IMR-90 (cell line): Measurements from ENCODE around the gene IDI2. TPM values are rescaled to one million over a fixed set of nuclear protein-coding genes. Genes with fewer than 3 reads are reported as not detected.

Experiments
- ATAC-seq: fragments of 200-7000 bp; cut with Tn5 transposase; 2 replicates; pipeline ENCODE4 v1.9.1; 2020; ENCODE audit warnings: low read depth, mild to moderate bottlenecking, moderate library complexity
- BruUV-seq: library from RNA; stranded (reverse); fragments of 400-500 nt; replicated peaks from 2 replicates; lab custom pipeline; 2021; lab: Mats Ljungman, UMichigan
- CTCF ChIA-PET: fragments of 300-600 bp; formaldehyde crosslinking; extraction: SDS; loops from one replicate; lab custom pipeline; 2021; ENCODE audit warnings: antibody characterized with exemption; lab: Yijun Ruan, JAX
- POLR2A ChIA-PET: fragments of 300-600 bp; sonication (Branson Sonifier 250); formaldehyde crosslinking; loops from one replicate; lab custom pipeline; 2022; ENCODE audit warnings: antibody characterized with exemption; ENCODE audit not compliant: unreplicated experiment; lab: Charles Lee
- DNase-seq: peaks from one replicate; pipeline ENCODE4 v3.0.0; 2013
- H2AFZ ChIP-seq: replicated peaks from 2 replicates; pipeline ENCODE3; 2013; ENCODE audit warnings: low read length, mild to moderate bottlenecking; ENCODE audit not compliant: poor library complexity
- H2AK5ac ChIP-seq: 2 replicates; pipeline ENCODE4 v1.6.1; 2013; ENCODE audit warnings: low read depth, low read length, inconsistent platforms
- H2AK9ac ChIP-seq: replicated peaks from 2 replicates; pipeline ENCODE3; 2013; ENCODE audit warnings: mild to moderate bottlenecking, low read depth, low read length, moderate library complexity; ENCODE audit not compliant: poor library complexity
- H2BK120ac ChIP-seq: 2 replicates; pipeline ENCODE4 v1.6.1; 2013; ENCODE audit warnings: low read depth, low read length, inconsistent platforms
- H2BK15ac ChIP-seq: 3 replicates; pipeline ENCODE4 v1.6.1; 2013; ENCODE audit warnings: low read depth, low read length, inconsistent platforms
- H2BK20ac ChIP-seq: 2 replicates; pipeline ENCODE4 v1.6.1; 2013; ENCODE audit warnings: low read depth, mild to moderate bottlenecking, inconsistent platforms, low read length, moderate library complexity
- H2BK5ac ChIP-seq: 2 replicates; pipeline ENCODE4 v1.6.1; 2013; ENCODE audit warnings: mild to moderate bottlenecking, low read depth, low read length, inconsistent platforms; ENCODE audit not compliant: poor library complexity, severe bottlenecking
- H3K14ac ChIP-seq: replicated peaks from 2 replicates; pipeline ENCODE4 v1.6.1; 2013; ENCODE audit warnings: low read depth, low read length, inconsistent platforms
- H3K18ac ChIP-seq: 2 replicates; pipeline ENCODE4 v1.6.1; 2013; ENCODE audit warnings: low read depth, low read length, control low read depth
- H3K23ac ChIP-seq: 2 replicates; pipeline ENCODE4 v1.6.1; 2013; ENCODE audit warnings: low read depth, low read length, inconsistent platforms
- H3K27ac ChIP-seq: 2 replicates; pipeline ENCODE4 v1.5.1; 2013; ENCODE audit warnings: mild to moderate bottlenecking, control low read depth, low read length; ENCODE audit not compliant: insufficient read depth
- H3K27me3 ChIP-seq: 2 replicates; pipeline ENCODE4 v1.6.1; 2013; ENCODE audit warnings: low read length; ENCODE audit not compliant: control insufficient read depth, insufficient read depth
- H3K36me3 ChIP-seq: 2 replicates; pipeline ENCODE4 v1.6.1; 2013; ENCODE audit warnings: low read length, mixed read lengths; ENCODE audit not compliant: control insufficient read depth, insufficient read depth
- H3K4ac ChIP-seq: 2 replicates; pipeline ENCODE4 v1.6.1; 2013; ENCODE audit warnings: low read depth, low read length, inconsistent platforms
- H3K4me1 ChIP-seq: 2 replicates; pipeline ENCODE4 v1.6.1; 2013; ENCODE audit warnings: low read length, mixed read lengths; ENCODE audit not compliant: control insufficient read depth, insufficient read depth
- H3K4me2 ChIP-seq: 2 replicates; pipeline ENCODE4 v1.6.1; 2013; ENCODE audit warnings: low read depth, mild to moderate bottlenecking, control low read depth, low read length, moderate library complexity
- H3K4me3 ChIP-seq: 2 replicates; pipeline ENCODE4 v1.5.1; 2013; ENCODE audit warnings: low read depth, mild to moderate bottlenecking, control low read depth, low read length, moderate library complexity; ENCODE audit not compliant: insufficient read depth
- H3K56ac ChIP-seq: 2 replicates; pipeline ENCODE4 v1.6.1; 2013; ENCODE audit warnings: low read length, inconsistent platforms; ENCODE audit not compliant: insufficient read depth; ENCODE audit errors: extremely low read depth
- H3K79me1 ChIP-seq, 2 experiments: 2 replicates each; pipeline ENCODE4 v1.6.1; 2013; ENCODE audit warnings: low read length in 2 of 2, inconsistent platforms in 1 of 2, low read depth in 1 of 2
- H3K9ac ChIP-seq: 2 replicates; pipeline ENCODE4 v1.6.1; 2013; ENCODE audit warnings: low read depth, low read length, control low read depth
- H3K9me1 ChIP-seq: 2 replicates; pipeline ENCODE4 v1.6.1; 2013; ENCODE audit warnings: low read length, inconsistent platforms; ENCODE audit not compliant: insufficient read depth
- H3K9me3 ChIP-seq: 2 replicates; pipeline ENCODE4 v1.6.1; 2013; ENCODE audit warnings: low read length; ENCODE audit not compliant: control insufficient read depth, insufficient read depth
- H4K20me1 ChIP-seq: 2 replicates; pipeline ENCODE4 v1.6.1; 2013; ENCODE audit warnings: low read length, inconsistent platforms; ENCODE audit not compliant: insufficient read depth
- H4K5ac ChIP-seq: 2 replicates; pipeline ENCODE4 v1.6.1; 2013; ENCODE audit warnings: mild to moderate bottlenecking, low read depth, low read length, control low read depth
- H4K8ac ChIP-seq, 2 experiments: 2 replicates each; pipeline ENCODE4 v1.6.1; 2013; ENCODE audit warnings: low read depth in 2 of 2, low read length in 2 of 2, control low read depth in 1 of 2, inconsistent platforms in 1 of 2
- H4K91ac ChIP-seq: 2 replicates; pipeline ENCODE4 v1.6.1; 2013; ENCODE audit warnings: low read depth, low read length, inconsistent platforms; ENCODE audit not compliant: insufficient read depth
- FOS ChIP-seq: fragments of 150-350 bp; IDR thresholded peaks from 2 replicates; pipeline ENCODE4 v1.6.1; 2016; ENCODE audit warnings: low read depth, low read length
- POLR2A ChIP-seq: IDR thresholded peaks from 2 replicates; pipeline ENCODE4 v1.6.1; 2012; ENCODE audit warnings: mild to moderate bottlenecking, low read depth, low read length
- WGBS, 2 experiments: methylation state at CpG; one replicate each; pipeline versions ENCODE4 v1.1.5 to v1.1.7; 2013; ENCODE audit warnings: missing lambda C conversion rate in 2 of 2; ENCODE audit not compliant: insufficient read length in 1 of 2; ENCODE audit errors: extremely low coverage in 2 of 2; 5-methylcytosine and 5-hydroxymethylcytosine counted together
- dilution Hi-C: fragments of 300-500 bp; cut with HindIII; formaldehyde crosslinking; loops from one replicate; pipeline ENCODE4 v1.14.3; 2018; ENCODE audit warnings: low sequenced_read_pairs; ENCODE audit not compliant: unreplicated experiment
- in situ Hi-C: fragments of 300-500 bp; cut with MboI; formaldehyde crosslinking; loops from 3 replicates; pipeline ENCODE4 v1.14.3; 2019; ENCODE audit warnings: low sequenced_read_pairs, inconsistent platforms, mixed read lengths
- intact Hi-C: fragments of 100-400 bp; cut with micrococcal nuclease; formaldehyde crosslinking; loops from 2 replicates; pipeline ENCODE4 v1.10.0; 2022
- polyA plus RNA-seq, 3 experiments: library from polyadenylated mRNA; depleted of rRNA; stranded (reverse); fragments of >200 nt; gene quantifications; 2 replicates each; pipeline ENCODE4 v1.2.3, GENCODE V29; 2012; ENCODE audit warnings: low replicate concordance in 1 of 3
- total RNA-seq: library from RNA; depleted of rRNA; stranded (reverse); fragments of >200 nt; gene quantifications from 2 replicates; pipeline ENCODE4 v1.2.3, GENCODE V29; 2012

The IDI2 gene
- total and polyA plus RNA-seq, 2 of the 4 experiments (the other 2 are of a cell fraction) = not detected

DNA sequence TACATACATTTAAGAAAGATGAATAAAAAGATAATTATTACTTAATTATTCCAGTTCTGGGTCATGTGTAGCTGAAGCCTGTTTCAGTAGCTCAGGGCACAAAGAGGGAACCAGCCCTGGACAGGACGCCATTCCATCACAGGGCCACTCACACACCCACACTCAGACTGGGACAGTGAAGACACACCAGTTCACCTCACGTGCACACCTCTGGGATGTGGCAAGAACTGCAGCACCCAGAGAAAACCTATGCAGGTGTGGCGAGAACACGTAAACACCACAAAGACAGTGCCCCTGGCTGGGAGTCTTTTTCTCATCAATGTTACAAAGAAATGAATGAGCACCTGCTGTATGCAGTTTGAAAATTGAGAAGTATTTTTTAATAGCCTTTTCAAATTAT lies 24.9 kb upstream of the IDI2 start:
- Histone ChIP-seq H3K56ac (no peak overlapping the region), H3K18ac (no peak overlapping the region), H3K9ac (peak overlapping the region; percentile 12; the same call in 1 of the 2 replicates), H2BK20ac (no peak overlapping the region), H3K27me3 (no peaks in the 10 kb centered on the region), H2BK5ac (no peak overlapping the region), H2AK9ac (peak overlapping the region; percentile 76), H3K4me1 (peaks cover 7% of the 10 kb centered on the region), H3K14ac (0 out of 2 replicates have a peak overlapping the region, but pooled peaks have one; percentile 30), H3K36me3 (peaks cover 4% of the 10 kb centered on the region), H4K20me1 (peaks cover 26% of the 10 kb centered on the region), H3K9me3 (no peaks in the 10 kb centered on the region), H3K9me1 (peaks cover 8% of the 10 kb centered on the region; the same call in 1 of the 2 replicates), H3K4me3 (no peak overlapping the region; the same call in 1 of the 2 replicates), H2BK120ac (no peak overlapping the region), H2BK15ac (no peak overlapping the region), H3K27ac (peak overlapping the region; percentile 8; the same call in 1 of the 2 replicates), H4K5ac (no peak overlapping the region; the same call in 1 of the 2 replicates), H4K8ac (0 out of 4 replicates have a peak overlapping the region, but pooled peaks of 1 of the 2 experiments have one; percentile 40), H3K4ac (0 out of 2 replicates have a peak overlapping the region, but pooled peaks have one; percentile 40), H2AFZ (no peak overlapping the region), H3K4me2 (peak overlapping the region; percentile 85; the same call in 1 of the 2 replicates), H3K23ac (peak overlapping the region; percentile 29; the same call in 1 of the 2 replicates), H3K79me1 (peaks cover 24 to 63% of the 10 kb centered on the region in 2 experiments), H2AK5ac (peak overlapping the region; percentile 63), H4K91ac (no peak overlapping the region)
- in situ Hi-C loops (no loop called here), dilution Hi-C loops (no loop called here), intact Hi-C loops (no loop called here)
- ATAC-seq (no peak), DNase-seq (no peak)
- 85% methylated on average over 2 of the region's 4 CpGs; no CpG with 5 or more reads in 1 of the 2 experiments for WGBS, 2 experiments
- ChIA-PET CTCF (interaction anchor here (0.7 kb wide), 1 partner anchor 1993 kb away, joined by 3 read pairs; no protein-coding TSS in a partner anchor), POLR2A (no interaction called here)
- BruUV-seq = no TSS peak
- TF ChIP-seq FOS = no peak
- TF ChIP-seq POLR2A = peak; percentile 41; the same call in 1 of the 2 replicates
